Kidney (tissue), 14 donors: Measurements from ENCODE around the gene CASP1. TPM values are rescaled to one million over a fixed set of nuclear protein-coding genes. Genes with fewer than 3 reads are reported as not detected.
"Not testable (repeated sequence)": the region's sequence is repeated elsewhere in the genome, so short reads cannot be mapped to it uniquely, and the experiment has no call there.

Experiments
- DNase-seq, 5 donors: peaks; one replicate each; pipeline ENCODE4 v3.0.0-alpha.2; 2013 to 2020
- FAIRE-seq: peaks from 2 replicates; lab custom pipeline; 2012; peaks lifted over from hg19 to GRCh38; lab: Jason Lieb, UNC
- H3K27ac ChIP-seq, 2 donors: one replicate each; pipeline ENCODE4 v1.7.0; 2013; ENCODE audit warnings: low read depth in 2 of 2, low read length in 2 of 2, inconsistent platforms in 1 of 2
- H3K27me3 ChIP-seq: one replicate; pipeline ENCODE4 v1.7.1; 2013; ENCODE audit warnings: low read length, inconsistent platforms; ENCODE audit not compliant: control insufficient read depth, insufficient read depth
- H3K36me3 ChIP-seq, 3 donors: one replicate each; pipeline versions ENCODE4 v1.7.0 to v1.7.1; 2013; ENCODE audit warnings: low read length in 3 of 3, control low read depth in 1 of 3, inconsistent platforms in 1 of 3; ENCODE audit not compliant: insufficient read depth in 3 of 3, control insufficient read depth in 2 of 3
- H3K4me1 ChIP-seq, 3 donors: one replicate each; pipeline versions ENCODE4 v1.7.0 to v1.7.1; 2013; ENCODE audit warnings: low read length in 3 of 3, inconsistent platforms in 1 of 3, low read depth in 1 of 3; ENCODE audit not compliant: control insufficient read depth in 2 of 3, insufficient read depth in 2 of 3
- H3K4me3 ChIP-seq, 3 donors: one replicate each; pipeline versions ENCODE4 v1.7.0 to v1.8.1; 2013; ENCODE audit warnings: low read length in 3 of 3, control low read depth in 1 of 3, inconsistent platforms in 1 of 3
- H3K9ac ChIP-seq, 3 donors: one replicate each; pipeline versions ENCODE4 v1.7.0 to v1.7.1; 2013; ENCODE audit warnings: low read length in 3 of 3, control low read depth in 1 of 3, inconsistent platforms in 1 of 3
- H3K9me3 ChIP-seq, 3 donors: one replicate each; pipeline versions ENCODE4 v1.7.0 to v1.7.1; 2013; ENCODE audit warnings: low read length in 3 of 3, control low read depth in 1 of 3, inconsistent platforms in 1 of 3; ENCODE audit not compliant: control insufficient read depth in 2 of 3, insufficient read depth in 1 of 3
- CTCF ChIP-seq: IDR thresholded peaks from 3 replicates; pipeline ENCODE4 v1.5.1; 2012; ENCODE audit warnings: mild to moderate bottlenecking, moderate library complexity, borderline replicate concordance; ENCODE audit not compliant: insufficient read depth; ENCODE audit errors: extremely low read depth
- intact Hi-C: fragments of 100-400 bp; cut with DNase I; formaldehyde crosslinking; loops from one replicate; pipeline ENCODE4 v1.11.1; 2022
- polyA plus RNA-seq: library from polyadenylated mRNA; stranded (reverse); fragments of 350-450 nt; fragmentation: Illumina TruSeq; extraction: RNeasy Lipid Tissue Mini Kit (QIAGEN cat#74804); gene quantifications from one replicate; pipeline ENCODE4 v1.2.3, GENCODE V29; 2014; ENCODE audit warnings: low read depth, low replicate concordance; ENCODE audit not compliant: insufficient read depth
- total RNA-seq: library from RNA; stranded (reverse); fragmentation: NEBNext Ultra II Directional; extraction: Animal tissue kit (Norgen Biotek cat#: 25700); gene quantifications from one replicate; pipeline ENCODE4 v1.2.1, GENCODE V29; 2021
- donor health status: control.
- donor health status: control.
- donor health status: control.
- donor health status: control.
- donor health status: control.
- donor health status: DM: yes; HTN: yes; CAD: no.
- donor health status: Normal renal cell carcinoma (clear cell type).

Gene CASP1
- total and polyA plus RNA-seq, 2 donors from 2014 or later, result 9.7 to 38.6 TPM

GRCh38 chr11:105078283-105078682, 43.3 kb upstream of the CASP1 start:
- FAIRE-seq, result no peak
- intact Hi-C loops, result no loop called here

GRCh38 chr11:105077141-105077790, 42.3 kb upstream of the CASP1 start:
- H3K9ac ChIP-seq, DNase-seq, intact Hi-C loops, H3K27me3 ChIP-seq, FAIRE-seq, H3K36me3 ChIP-seq, H3K9me3 ChIP-seq, H3K27ac ChIP-seq, H3K4me3 ChIP-seq, H3K4me1 ChIP-seq: not testable (repeated sequence)

More at GRCh38 chr11:105078283-105078682, 43.3 kb upstream of the CASP1 start:
- Histone ChIP-seq H3K9ac (no peak overlapping the region), H3K9me3 (no peaks in the 10 kb centered on the region), H3K4me1 (peaks cover 0 to 3% (median 0%) of the 10 kb centered on the region in 3 donors), H3K4me3 (no peak overlapping the region), H3K36me3 (no peaks in the 10 kb centered on the region), H3K27ac (no peak overlapping the region), H3K27me3 (no peaks in the 10 kb centered on the region)
- no peak for TF ChIP-seq CTCF
- DNase-seq, result no peak

GRCh38 chr11:105074166-105074530, 39.2 kb upstream of the CASP1 start:
- H3K4me1 ChIP-seq, result no peaks in the 10 kb centered on the region
- intact Hi-C loops, result no loop called here
- no peaks in the 10 kb centered on the region for H3K27me3 ChIP-seq
- no peak overlapping the region for H3K27ac ChIP-seq
- TF ChIP-seq CTCF, result no peak
- no peak for DNase-seq
- no peaks in the 10 kb centered on the region for H3K9me3 ChIP-seq
- H3K9ac ChIP-seq, result no peak overlapping the region
- H3K4me3 ChIP-seq, result no peak overlapping the region
- no peak for FAIRE-seq
- H3K36me3 ChIP-seq, result no peaks in the 10 kb centered on the region

- FAIRE-seq (no peak), DNase-seq (no peak)
- no peaks in the 10 kb centered on the region for H3K4me1 ChIP-seq
- H3K36me3 ChIP-seq, result no peaks in the 10 kb centered on the region
- no peaks in the 10 kb centered on the region for H3K27me3 ChIP-seq
- intact Hi-C loops, result no loop called here
- TF ChIP-seq CTCF, result no peak
- H3K27ac ChIP-seq, result no peak overlapping the region
- H3K9ac ChIP-seq, result no peak overlapping the region
- no peaks in the 10 kb centered on the region for H3K9me3 ChIP-seq
- H3K4me3 ChIP-seq, result no peak overlapping the region
Measured at GRCh38 chr11:105073456-105074165, 38.7 kb upstream of the CASP1 start.

GRCh38 chr11:105072080-105072479, 37.1 kb upstream of the CASP1 start:
- H3K9ac ChIP-seq, H3K4me1 ChIP-seq, H3K27me3 ChIP-seq, DNase-seq, H3K36me3 ChIP-seq, H3K27ac ChIP-seq, FAIRE-seq, H3K9me3 ChIP-seq, H3K4me3 ChIP-seq, intact Hi-C loops: not testable (repeated sequence)
